ENCODE results near the gene HCST.
A peak's percentile ranks its signal among the peaks of the same experiment; 100 is the strongest.
"Not testable (repeated sequence)": the region's sequence is repeated elsewhere in the genome, so short reads cannot be mapped to it uniquely, and the experiment has no call there.

HCST gene

DNA sequence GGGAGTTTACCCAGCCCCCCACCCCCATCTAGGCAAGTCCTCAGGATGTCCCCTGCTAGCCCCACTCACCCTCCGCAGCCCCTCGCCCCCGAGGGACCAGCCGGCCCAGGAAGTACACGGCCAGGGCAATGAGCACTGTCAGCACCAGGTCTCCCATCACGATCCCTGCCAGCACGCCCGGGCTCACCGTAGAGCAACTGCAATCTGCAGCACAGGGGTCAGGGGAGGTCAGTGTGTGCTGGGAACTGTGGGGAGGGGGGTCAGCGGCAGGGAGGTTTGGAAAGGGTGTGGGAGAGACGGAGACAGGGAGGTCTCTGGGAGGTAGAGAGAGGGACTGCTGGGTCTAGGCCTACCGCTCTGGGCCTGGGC lies 5.0 kb downstream of the HCST start:
- no peak for DNase-seq

DNA sequence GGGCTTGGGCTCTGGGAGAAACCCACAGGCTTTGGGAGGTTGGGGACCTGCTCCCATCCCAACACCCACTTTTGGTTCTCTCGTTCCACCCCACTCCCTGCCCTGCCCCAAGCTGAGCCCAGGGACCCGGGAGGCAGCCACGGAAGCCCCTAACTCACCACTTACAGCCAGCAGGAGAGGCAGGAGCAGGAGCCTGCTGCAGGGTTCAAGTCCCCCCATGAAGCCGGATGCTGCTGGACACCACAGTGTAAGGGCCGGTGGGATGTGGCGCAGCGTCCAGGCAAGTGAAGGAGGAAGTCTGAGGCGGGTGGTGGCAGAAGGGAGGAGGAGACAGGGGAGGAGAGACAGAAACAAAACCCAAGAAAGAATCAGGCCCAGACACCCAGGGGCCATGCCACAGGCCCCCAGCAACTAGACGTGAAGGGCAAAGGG lies 5.7 kb downstream of the HCST start, which contains the start of gene TYROBP:
Gene TYROBP (minus strand): TSS at position 286 of the 432 bp plus-strand sequence. CDS start 67 bp downstream, at position 219.
- DNase-seq = no peak

DNA sequence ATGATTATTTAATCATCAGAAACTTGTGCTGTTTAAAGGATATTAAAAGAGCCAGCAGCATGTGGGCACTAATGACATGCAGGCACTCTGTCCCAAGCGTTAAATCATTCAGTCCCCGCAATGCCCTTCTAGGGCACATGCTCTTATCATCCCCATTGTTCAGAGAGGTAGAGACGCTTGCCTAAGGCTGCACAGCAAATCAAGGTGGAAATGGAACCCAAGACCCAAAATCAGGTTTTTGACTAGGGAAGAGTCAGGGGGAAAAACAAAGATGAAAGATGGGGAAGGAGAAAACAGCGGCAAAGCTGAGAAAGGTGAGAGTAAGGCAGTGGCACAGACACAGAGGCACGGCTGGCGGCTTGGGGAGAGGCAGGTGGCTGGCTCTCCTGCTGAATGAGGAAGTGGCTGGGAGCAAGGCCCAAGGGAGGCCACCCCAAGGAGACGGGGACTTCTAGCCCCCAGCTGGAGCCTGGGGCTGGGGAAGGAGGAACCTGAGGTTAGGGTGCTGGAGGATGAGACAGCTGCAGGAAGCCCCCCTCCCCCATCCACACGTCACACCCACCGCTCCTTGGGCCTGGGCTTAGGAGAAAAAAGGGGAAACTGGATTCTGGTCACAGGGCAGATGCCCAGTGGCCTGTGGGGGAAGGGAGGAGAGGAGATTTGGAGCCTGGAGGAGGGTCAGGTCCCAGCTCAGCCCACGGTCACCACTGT lies 6.8 kb downstream of the HCST start:
- DNase-seq = no peak

DNA sequence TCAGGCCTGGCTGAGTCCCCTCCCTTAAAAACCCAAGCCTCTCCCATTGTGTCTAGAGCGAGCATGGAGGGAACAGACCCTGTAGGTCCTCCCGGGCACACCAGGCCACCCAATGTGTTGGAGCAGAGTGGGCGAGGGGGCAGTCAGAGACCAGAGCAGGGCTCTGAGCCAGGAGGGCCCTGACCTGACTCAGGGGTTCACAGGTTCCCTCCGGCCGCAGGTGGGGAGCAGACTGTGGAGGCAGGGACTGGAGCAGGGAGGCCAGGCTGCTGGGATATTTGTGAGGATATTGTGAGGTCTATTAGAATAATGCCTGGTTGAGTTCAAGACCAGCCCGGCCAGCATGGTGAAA lies 7.3 kb downstream of the HCST start:
- no peak for DNase-seq

DNA sequence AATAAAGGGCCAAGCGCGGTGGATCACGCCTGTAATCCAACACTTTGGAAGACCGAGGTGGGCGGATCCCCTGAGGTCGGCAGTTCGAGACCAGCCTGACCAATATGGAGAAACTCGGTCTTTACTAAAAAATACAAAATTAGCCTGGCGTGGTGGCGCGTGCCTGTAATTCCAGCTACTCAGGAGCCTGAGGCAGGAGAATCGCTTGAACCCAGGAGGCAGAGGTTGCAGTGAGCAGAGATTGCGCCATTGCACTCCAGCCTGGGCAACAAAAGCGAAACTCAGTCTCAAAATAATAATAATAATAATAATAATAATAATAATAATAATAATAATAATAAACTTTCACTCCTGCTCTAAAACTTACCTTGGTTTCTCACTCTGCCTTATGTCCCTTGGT lies 8.0 kb downstream of the HCST start:
- not testable (repeated sequence) for DNase-seq

DNA sequence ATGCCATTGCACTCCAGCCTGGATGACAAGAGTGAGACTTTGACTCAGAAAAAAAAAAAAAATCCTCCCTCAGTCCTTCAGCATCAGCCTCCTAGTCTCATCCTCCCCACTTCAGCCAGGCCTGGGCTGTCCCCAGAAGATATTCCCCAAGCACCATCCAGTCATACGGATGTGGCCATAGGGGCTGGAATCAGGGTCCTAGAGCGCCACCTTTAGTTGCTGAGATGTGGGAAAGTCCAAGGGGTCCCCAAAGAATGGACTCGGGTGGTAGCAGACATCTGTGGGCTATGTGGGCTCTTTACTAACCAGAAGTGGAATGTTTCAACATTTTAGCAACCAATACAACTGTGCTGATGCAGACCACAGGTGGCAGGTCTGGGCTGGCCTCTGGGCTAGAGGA lies 8.8 kb downstream of the HCST start:
- DNase-seq = no peak

DNA sequence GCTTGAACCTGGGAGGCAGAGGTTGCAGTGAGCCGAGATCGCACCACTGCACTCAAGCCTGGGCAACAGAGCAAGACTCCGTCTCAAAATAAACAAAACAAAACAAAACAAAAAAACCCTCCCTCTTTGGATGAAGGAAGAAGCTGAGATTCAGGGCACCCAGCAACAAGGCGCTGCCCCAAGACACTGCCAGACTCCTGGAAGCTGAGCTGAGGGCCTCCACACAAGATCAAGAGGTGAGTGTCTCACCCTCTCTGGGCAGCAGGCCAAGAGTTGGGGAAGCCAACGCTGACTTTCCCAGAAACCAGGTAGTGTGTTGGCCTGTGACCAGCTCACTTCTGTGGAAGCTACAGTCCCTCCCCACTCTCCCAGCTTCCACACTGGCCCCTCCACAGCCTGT lies 9.5 kb downstream of the HCST start:
- no peak for DNase-seq

DNA sequence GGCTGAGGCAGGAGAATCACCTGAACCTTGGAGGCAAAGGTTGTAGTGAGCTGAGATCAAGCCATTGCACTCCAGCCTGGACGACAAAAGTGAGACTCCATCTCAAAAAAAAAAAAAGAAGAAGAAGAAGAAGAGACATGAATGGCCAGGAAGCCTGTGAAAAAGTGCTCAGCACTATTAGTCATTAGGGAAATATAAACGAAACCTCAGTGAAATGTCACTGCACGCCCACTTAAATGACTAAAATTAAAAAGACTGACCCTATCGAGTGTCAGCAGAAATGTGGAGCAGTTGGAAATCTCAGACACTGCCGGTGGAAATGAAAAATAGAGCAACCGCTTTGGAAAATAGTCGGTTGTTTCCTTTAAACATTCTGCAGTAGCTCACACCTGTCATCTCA lies 11.3 kb downstream of the HCST start:
- DNase-seq = no peak

DNA sequence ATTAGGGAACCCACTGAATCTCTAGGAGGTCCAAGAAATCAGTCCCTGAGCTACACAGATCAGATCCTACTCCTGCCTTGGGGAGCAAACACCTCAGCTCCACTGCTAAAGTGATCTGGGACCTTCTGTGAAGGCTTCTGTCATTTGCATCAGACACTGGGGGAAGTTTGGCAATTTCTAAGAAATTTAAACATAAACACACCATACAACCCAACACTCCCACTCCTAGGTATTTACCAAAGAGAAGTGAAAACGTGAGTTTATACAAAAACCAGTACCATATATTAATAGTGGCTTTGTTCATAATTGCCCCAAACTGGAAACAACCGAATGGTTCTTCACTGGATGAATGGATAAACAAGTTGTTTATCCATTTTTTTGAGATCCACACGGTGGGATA lies 13.1 kb downstream of the HCST start:
- DNase-seq = no peak

DNA sequence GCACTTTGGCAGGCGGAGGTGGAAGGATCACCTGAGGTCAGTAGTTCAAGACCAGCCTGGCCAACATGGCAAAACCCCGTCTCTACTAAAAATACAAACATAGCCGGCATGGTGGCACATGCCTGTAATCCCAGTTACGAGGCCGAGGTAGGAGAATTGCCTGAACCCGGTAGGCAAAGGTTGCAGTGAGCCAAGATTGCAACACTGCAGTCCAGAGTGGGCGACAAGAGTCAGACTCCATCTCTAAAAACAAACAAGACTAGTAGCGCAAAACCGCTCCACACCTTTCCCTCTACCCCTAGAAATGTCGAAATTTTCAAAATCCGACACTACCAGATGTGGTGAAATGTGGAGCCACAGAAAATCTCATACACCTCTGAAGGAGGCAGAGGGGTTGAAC lies 17.0 kb downstream of the HCST start:
- DNase-seq = no peak

DNA sequence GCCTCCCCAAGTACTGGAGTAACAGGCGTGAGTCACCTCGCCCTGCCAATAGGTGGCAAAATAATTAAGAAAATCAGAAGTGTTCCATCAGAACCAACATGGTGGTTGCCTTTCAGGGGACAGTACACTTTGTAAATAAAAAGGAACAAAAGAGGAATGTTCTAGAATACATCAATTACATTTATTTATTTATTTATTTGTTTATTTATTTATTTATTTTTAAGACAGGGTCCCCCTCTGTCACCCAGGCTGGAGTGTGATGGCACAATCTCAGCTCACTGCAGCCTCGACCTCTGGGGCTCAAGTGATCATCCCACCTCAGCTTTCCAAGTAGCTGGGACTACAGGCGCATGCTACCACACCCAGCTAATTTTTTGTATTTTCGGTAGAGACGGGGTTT lies 18.7 kb downstream of the HCST start:
- no peak for DNase-seq

DNA sequence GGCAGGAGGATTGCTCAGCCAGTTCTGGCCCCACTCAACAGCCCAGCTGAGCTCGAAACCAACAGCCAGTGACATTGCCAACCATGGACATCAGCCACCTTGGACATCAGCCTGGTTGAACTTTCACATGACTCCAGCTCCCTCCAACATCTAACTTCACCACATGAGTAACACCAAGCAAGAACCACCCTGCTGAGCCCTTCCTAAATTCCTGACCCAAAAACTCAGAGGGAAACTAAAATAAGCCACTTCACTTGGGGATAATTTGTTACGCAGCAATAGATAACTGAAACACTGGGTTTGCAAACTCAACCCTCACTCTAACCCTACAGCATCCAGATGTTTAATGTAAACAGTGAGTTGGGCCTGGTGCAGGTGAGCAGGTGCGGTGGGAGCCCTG lies 23.2 kb downstream of the HCST start:
- no peak for DNase-seq

DNA sequence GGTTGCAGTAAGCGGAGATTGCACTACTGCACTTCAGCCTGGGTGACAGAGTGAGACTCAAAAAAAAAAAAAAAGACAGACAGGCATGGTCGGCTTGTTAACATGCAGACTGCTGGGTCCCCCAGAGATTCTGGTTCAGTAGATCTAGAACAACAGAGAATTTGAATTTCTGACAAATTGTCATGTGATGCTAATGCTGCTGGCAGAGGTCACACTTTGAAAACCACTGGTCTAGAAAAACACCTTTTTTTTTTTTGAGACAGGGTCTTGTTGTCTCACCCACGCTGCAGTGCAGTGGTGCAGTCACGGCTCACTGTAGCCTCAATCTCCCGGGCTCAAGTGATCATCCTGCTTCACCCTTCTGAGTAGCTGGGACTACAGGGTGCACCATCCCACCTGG lies 26.2 kb downstream of the HCST start:
- no peak for DNase-seq

DNA sequence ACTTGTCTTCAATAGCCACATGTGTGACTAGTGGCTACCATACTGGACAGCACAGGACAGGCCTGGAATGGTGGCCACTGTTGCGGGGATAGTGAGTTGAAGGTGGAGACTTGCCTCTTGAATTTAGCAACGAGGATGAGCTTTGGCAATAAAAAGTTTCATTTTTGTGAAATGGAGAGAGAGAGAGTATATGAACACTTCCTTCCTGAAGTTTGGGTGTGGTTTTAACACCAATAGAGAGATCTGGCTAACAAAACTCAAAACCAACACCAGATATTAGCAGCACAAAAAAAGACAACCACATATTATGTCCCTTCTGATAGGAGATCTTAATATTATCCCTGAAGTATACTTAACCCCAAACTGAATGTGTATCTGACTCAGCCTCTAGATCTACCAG lies 27.5 kb downstream of the HCST start:
- DNase-seq = no peak

DNA sequence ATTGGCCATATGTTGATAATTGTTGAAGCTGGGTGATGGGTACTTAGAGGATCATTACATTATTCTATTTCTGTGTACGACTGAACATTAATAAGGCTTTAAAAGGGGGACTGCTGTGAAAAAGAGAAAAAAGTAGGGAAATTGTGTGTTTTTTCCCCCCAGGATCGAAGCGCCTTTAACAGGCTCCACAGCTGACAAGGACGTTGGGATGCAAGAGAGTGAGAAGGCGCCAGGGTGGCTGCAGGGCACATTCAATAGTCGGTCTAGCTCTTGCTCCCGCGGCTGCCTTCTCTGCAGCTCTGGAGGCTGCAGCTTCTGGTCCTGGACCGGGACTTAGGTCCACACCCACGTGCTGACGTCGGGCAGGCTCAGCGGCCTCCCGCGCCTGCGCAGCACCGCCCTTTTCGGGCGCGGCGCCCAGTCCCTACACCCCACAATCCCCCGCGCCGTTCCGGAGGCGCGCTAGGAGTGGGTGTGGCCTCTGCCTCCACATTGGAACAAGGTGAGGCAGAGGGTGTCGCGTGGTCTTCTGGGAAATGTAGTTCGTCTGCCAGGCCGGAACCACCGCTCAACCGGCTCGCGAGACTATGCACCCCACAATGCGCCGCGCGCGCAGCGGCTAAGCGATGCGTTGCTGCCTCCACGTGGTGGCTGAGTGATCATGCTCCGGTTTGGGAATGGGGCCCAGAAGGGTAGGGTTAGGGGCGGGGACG lies 29.0 kb downstream of the HCST start:
- DNase-seq = peak; percentile 96 to 97

DNA sequence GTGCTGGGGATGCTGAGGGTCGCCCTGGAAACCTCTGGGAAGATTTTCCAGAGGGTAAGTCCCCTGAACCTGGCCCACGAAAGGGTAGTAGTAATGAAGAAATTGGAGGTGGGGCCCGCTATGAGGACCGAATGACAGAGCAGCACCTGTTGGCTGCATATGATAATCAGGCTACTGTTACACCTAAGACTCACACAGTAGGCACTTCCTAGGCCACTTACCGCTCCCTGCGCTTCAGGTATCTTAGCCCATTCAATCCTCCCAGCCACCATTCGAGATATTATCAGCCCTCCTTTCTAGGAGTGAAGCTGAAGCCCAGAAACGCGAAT lies 29.5 kb downstream of the HCST start:
- DNase-seq = no peak

DNA sequence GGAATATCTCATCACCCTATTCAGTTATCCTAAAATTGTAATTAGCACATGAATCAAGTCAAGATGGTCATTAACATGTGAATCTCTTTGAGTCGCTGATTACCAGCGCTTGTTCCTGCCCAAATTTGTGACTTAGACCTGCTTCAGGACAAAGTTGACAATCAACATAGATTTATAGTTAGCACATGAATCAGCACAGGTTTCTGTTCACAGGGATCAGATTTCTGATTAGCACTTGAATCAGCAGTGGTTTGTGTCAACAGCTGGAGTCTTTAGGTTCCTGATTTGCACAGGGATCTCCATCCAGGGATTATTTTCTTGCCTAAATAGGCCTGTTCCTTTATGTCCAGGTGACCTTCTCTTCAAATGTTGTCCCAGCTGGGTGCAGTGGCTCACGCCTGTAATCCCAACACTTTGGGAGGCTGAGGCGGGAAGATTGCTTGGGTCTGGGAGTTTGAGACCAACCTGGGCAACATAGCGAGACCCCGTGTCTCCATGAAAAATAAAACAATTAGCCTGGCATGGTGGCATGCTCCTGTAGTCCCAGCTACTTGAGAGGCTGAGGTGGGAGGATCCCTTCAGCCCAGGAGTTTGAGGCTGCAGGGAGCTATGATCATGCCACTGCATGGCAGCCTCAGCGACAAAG lies 30.1 kb downstream of the HCST start:
- DNase-seq = no peak

DNA sequence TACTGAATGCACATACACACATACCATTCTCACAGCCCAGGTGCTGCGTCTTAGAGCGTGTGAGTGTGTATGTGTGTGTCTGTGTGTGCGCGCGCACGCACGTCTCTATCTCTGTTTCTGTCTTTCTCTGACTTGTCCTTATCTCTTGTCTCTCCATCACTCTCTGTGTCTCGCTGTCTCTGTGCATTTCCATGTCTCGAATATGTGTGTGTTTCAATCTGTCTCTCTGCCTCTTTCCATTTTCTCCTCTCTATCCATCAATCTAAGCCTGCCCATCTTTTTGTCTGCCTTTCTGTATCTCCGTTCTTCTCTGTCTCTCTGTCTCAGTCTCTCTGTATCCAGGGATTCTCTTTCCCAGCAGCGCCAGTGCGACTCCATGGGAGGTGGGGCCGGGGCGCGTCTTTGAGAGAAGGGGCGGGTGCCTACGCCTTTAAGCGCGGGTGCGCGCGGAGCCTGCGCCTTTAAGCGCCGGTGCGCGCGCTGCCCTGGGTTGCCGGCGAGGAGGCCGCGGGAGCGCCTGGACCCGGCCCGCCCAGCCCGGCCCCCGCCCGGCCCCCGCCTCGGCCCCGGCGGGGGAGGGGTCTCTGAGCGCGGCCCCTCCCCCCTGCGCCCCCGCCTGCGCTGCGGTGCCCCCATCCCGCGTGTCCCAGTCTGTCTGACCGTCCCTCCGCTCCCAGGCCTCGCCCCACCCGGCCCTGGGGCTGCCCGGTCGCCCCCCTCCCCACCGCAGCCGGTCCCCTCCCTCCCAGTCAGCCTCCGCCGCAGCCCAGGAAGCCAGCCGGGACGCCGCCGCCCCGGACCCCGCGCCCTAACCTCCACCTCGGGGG lies 33.8 kb downstream of the HCST start, which contains the start of gene LRFN3:
Gene LRFN3 (plus strand): TSS at position 464 of the 827 bp plus-strand sequence. CDS start 3,052 bp downstream, outside the sequence.
- peak; percentile 48 to 64 for DNase-seq

DNA sequence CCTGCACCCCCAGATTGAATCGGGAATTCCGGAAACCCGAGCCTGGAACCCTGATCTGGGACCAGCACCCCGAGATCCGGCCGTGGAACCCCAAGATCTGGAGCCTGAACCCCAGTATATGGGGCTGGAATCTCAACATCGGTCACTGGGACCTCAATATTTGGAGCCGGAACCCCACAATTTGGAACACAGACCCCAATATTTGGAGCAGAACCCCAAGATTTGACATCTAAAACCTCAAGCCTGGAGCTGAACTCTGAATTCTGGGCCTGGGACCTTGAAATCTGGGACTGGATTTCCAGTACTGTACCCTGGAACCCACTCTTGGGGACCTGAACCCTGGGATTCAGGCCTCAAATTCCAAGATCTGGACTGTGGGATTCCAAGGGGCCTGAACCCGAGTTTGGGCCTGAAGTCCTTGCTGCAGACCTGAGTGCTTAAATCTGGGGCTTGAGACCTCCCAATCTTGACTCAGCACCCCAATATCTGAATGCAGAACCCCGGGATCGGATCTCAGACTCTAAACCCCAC lies 34.5 kb downstream of the HCST start:
- no peak for DNase-seq

DNA sequence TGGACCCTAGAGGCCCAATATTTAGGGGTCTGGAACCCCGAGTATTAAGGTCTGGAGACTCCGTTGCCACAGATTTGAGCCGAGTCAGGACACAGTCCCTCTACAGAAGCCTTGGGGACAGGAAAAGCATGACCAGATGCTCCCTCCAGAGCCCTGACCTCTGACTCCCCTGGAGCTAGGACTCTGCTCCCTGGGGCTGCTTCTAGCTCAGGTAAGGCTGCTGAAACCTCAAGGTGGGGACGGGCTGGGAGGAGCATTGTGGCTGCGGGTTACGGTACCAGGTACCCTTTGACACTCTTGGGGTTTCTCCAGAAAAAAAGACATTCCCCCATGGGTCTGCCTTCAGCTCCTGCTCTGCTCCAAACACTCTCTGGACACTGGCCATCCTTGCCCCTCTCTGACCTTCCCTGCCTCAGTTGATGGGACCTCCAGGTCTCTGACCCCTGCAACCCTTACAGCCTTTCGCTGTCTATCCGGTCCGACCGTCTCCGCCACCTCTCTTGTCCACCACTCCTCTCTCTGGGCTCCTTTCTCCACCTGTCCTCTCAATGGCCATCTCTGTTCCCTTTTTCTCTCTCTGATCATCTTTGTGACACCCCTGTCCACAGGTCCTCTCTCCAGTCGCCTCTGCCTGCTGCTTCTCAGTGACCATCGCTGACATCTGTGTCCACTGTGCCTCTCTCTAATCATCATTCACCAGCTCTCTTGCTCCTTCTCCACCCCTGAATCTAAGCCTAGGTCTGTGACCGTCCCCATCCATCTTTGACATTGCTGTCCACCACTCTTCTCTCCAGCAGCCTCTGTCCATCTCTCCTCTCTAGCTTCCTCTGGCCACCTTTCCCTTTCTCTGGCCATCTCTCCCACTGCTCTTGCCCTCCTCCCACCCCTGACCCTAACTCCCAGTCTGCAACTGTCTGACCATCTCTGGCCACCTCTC lies 35.3 kb downstream of the HCST start:
- no peak for DNase-seq

DNA sequence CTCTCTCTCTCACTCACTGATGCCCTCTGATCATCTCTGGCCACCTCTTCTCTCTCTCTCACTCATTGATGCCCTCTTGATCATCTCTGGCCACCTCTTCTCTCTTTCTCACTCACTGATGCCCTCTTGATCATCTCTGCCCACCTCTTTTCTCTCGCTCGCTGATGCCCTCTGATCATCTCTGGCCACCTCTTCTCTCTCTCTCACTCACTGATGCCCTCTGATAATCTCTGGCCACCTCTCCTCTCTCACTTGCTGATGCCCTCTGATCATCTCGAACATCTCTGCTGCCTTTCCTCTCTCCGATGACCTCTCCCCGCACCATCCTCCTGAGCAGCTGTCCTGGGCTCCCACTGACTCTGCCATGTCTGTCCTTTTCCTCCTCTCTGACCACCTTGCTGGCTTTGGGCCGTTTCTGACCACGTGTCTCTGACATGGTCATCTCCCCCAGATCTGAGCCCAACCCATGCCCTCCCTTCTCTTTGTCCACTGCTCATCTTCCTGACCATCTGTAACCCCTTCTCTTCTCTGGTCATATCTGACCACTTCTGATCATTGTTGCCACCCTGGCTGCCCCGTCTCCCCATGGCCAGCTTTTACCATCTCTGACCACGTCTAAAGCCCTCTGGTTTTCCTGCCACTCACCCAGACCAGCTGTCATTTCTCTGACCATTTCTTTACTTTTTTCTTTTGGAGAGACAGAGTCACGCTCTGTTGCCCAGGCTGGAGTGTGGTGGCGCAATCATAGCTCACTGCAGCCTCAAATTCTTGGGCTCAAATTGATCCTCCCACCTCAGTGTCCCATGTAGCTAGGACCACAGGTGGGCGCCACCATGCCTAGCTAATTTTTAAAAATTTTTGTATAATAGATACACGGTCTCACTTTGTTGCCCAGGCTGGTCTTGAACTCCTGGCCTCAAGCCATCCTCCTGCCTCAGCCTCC lies 36.2 kb downstream of the HCST start:
- DNase-seq = no peak

Measured in stimulated activated CD4-positive, alpha-beta T cell treated with anti-CD3 and anti-CD28 coated beads, Interleukin-2, amount 100 ng/mL, for 48 hours (primary cell).